HG03378 (cell line): ENCODE data around the gene USP4.
"Not testable (repeated sequence)": the region's sequence is repeated elsewhere in the genome, so short reads cannot be mapped to it uniquely, and the experiment has no call there.

Experiments
- ATAC-seq: cut with Tn5 transposase; IDR thresholded peaks from one replicate; pipeline ENCODE4 v1.9.1; 2021; ENCODE audit warnings: mild to moderate bottlenecking, moderate library complexity; ENCODE audit not compliant: unreplicated experiment

USP4 gene

GRCh38 chr3:49339941-49340800, at the start of gene USP4:
Gene USP4 (minus strand): TSS chr3:49340053. CDS start chr3:49340024, 29 bp downstream.
- ATAC-seq = peak; percentile 42

GRCh38 chr3:49389297-49389696, 49.4 kb upstream of the USP4 start:
- no peak for ATAC-seq

GRCh38 chr3:49388289-49388820, 48.5 kb upstream of the USP4 start:
- ATAC-seq = no peak

- ATAC-seq = no peak
Observed at GRCh38 chr3:49387721-49388120, 47.9 kb upstream of the USP4 start.

- ATAC-seq = no peak
Observed at GRCh38 chr3:49386056-49386756, 46.4 kb upstream of the USP4 start.

- no peak for ATAC-seq
Observed at GRCh38 chr3:49385617-49386016, 45.8 kb upstream of the USP4 start.

GRCh38 chr3:49383387-49383786, 43.5 kb upstream of the USP4 start:
- ATAC-seq = no peak

GRCh38 chr3:49378249-49378895, 38.5 kb upstream of the USP4 start:
- ATAC-seq = no peak

GRCh38 chr3:49377483-49377882, 37.6 kb upstream of the USP4 start:
- ATAC-seq = no peak

- ATAC-seq = no peak
Observed at GRCh38 chr3:49371946-49372345, 32.1 kb upstream of the USP4 start.

- ATAC-seq = no peak
Observed at GRCh38 chr3:49370585-49371290, 30.9 kb upstream of the USP4 start.

GRCh38 chr3:49362561-49362960, 22.7 kb upstream of the USP4 start:
- ATAC-seq = no peak

- ATAC-seq = no peak
Observed at GRCh38 chr3:49359623-49360022, 19.8 kb upstream of the USP4 start.

- ATAC-seq = no peak
Observed at GRCh38 chr3:49358884-49359225, 19.0 kb upstream of the USP4 start.

- peak; percentile 74 for ATAC-seq
Observed at GRCh38 chr3:49358217-49358883, 18.5 kb upstream of the USP4 start, which contains the start of gene GPX1. Gene GPX1 (minus strand): TSS chr3:49358353. CDS start chr3:49358278, 75 bp downstream.

GRCh38 chr3:49357443-49358216, 17.8 kb upstream of the USP4 start:
- not testable (repeated sequence) for ATAC-seq

GRCh38 chr3:49357095-49357442, 17.2 kb upstream of the USP4 start:
- ATAC-seq = not testable (repeated sequence)

- ATAC-seq = no peak
Observed at GRCh38 chr3:49352890-49353421, 13.1 kb upstream of the USP4 start.

- ATAC-seq = no peak
Observed at GRCh38 chr3:49352281-49352680, 12.4 kb upstream of the USP4 start.
